Measurements from ENCODE around the gene HABP2. TPM values are rescaled to one million over a fixed set of nuclear protein-coding genes. Genes with fewer than 3 reads are reported as not detected.

HABP2 gene
- under 0.01 TPM for total RNA-seq

GRCh38 chr10:113552701-113553100, at the start of gene HABP2:
HABP2 (plus strand) TSS chr10:113553053; CDS start chr10:113553122, 69 bp downstream.
- Histone ChIP-seq H3K9ac (ENCODE audit: low read depth in 1 of 3, low read length in 3 of 3) (no peak within 1 kb of the TSS), H3K36me3 (ENCODE audit: control insufficient read depth in 3 of 3, insufficient read depth in 3 of 3, low read length in 3 of 3) (no peaks in the 10 kb centered on the region), H3K27me3 (ENCODE audit: control insufficient read depth in 3 of 3, insufficient read depth in 3 of 3, low read length in 3 of 3) (no peaks in the 10 kb centered on the region), H3K4me1 (ENCODE audit: control insufficient read depth in 3 of 3, insufficient read depth in 3 of 3, low read length in 3 of 3) (peaks cover 0 to 5% (median 0%) of the 10 kb centered on the region in 3 donors), H3K4me3 (ENCODE audit: low read length in 3 of 3) (no peak within 1 kb of the TSS), H3K9me3 (ENCODE audit: control insufficient read depth in 3 of 3, low read length in 3 of 3) (no peaks in the 10 kb centered on the region), H3K27ac (ENCODE audit: low read depth, low read length) (no peak within 1 kb of the TSS)

GRCh38 chr10:113503930-113504329, 48.9 kb upstream of the HABP2 start:
- H3K36me3 ChIP-seq (ENCODE audit: control insufficient read depth in 3 of 3, insufficient read depth in 3 of 3, low read length in 3 of 3), result no peaks in the 10 kb centered on the region
- no peaks in the 10 kb centered on the region for H3K4me1 ChIP-seq (ENCODE audit: control insufficient read depth in 3 of 3, insufficient read depth in 3 of 3, low read length in 3 of 3)
- H3K9me3 ChIP-seq (ENCODE audit: control insufficient read depth in 3 of 3, low read length in 3 of 3), result no peaks in the 10 kb centered on the region
- H3K4me3 ChIP-seq (ENCODE audit: low read length in 3 of 3), result no peak overlapping the region
- no peak overlapping the region for H3K27ac ChIP-seq (ENCODE audit: low read depth, low read length)
- H3K9ac ChIP-seq (ENCODE audit: low read depth in 1 of 3, low read length in 3 of 3), result no peak overlapping the region
- H3K27me3 ChIP-seq (ENCODE audit: control insufficient read depth in 3 of 3, insufficient read depth in 3 of 3, low read length in 3 of 3), result no peaks in the 10 kb centered on the region

GRCh38 chr10:113504423-113504822, 48.4 kb upstream of the HABP2 start:
- Histone ChIP-seq H3K4me1 (ENCODE audit: control insufficient read depth in 3 of 3, insufficient read depth in 3 of 3, low read length in 3 of 3) (no peaks in the 10 kb centered on the region), H3K9me3 (ENCODE audit: control insufficient read depth in 3 of 3, low read length in 3 of 3) (no peaks in the 10 kb centered on the region), H3K36me3 (ENCODE audit: control insufficient read depth in 3 of 3, insufficient read depth in 3 of 3, low read length in 3 of 3) (no peaks in the 10 kb centered on the region), H3K9ac (ENCODE audit: low read depth in 1 of 3, low read length in 3 of 3) (no peak overlapping the region), H3K27me3 (ENCODE audit: control insufficient read depth in 3 of 3, insufficient read depth in 3 of 3, low read length in 3 of 3) (no peaks in the 10 kb centered on the region), H3K27ac (ENCODE audit: low read depth, low read length) (no peak overlapping the region), H3K4me3 (ENCODE audit: low read length in 3 of 3) (no peak overlapping the region)

GRCh38 chr10:113506476-113506875, 46.4 kb upstream of the HABP2 start:
- Histone ChIP-seq H3K4me3 (ENCODE audit: low read length in 3 of 3) (no peak overlapping the region), H3K27me3 (ENCODE audit: control insufficient read depth in 3 of 3, insufficient read depth in 3 of 3, low read length in 3 of 3) (no peaks in the 10 kb centered on the region), H3K27ac (ENCODE audit: low read depth, low read length) (no peak overlapping the region), H3K36me3 (ENCODE audit: control insufficient read depth in 3 of 3, insufficient read depth in 3 of 3, low read length in 3 of 3) (no peaks in the 10 kb centered on the region), H3K9me3 (ENCODE audit: control insufficient read depth in 3 of 3, low read length in 3 of 3) (no peaks in the 10 kb centered on the region), H3K9ac (ENCODE audit: low read depth in 1 of 3, low read length in 3 of 3) (no peak overlapping the region), H3K4me1 (ENCODE audit: control insufficient read depth in 3 of 3, insufficient read depth in 3 of 3, low read length in 3 of 3) (no peaks in the 10 kb centered on the region)

GRCh38 chr10:113511419-113511818, 41.4 kb upstream of the HABP2 start:
- Histone ChIP-seq H3K4me3 (ENCODE audit: low read length in 3 of 3) (no peak overlapping the region), H3K9ac (ENCODE audit: low read depth in 1 of 3, low read length in 3 of 3) (no peak overlapping the region), H3K4me1 (ENCODE audit: control insufficient read depth in 3 of 3, insufficient read depth in 3 of 3, low read length in 3 of 3) (no peaks in the 10 kb centered on the region), H3K36me3 (ENCODE audit: control insufficient read depth in 3 of 3, insufficient read depth in 3 of 3, low read length in 3 of 3) (no peaks in the 10 kb centered on the region), H3K9me3 (ENCODE audit: control insufficient read depth in 3 of 3, low read length in 3 of 3) (no peaks in the 10 kb centered on the region), H3K27ac (ENCODE audit: low read depth, low read length) (no peak overlapping the region), H3K27me3 (ENCODE audit: control insufficient read depth in 3 of 3, insufficient read depth in 3 of 3, low read length in 3 of 3) (no peaks in the 10 kb centered on the region)

GRCh38 chr10:113515161-113515560, 37.7 kb upstream of the HABP2 start:
- Histone ChIP-seq H3K36me3 (ENCODE audit: control insufficient read depth in 3 of 3, insufficient read depth in 3 of 3, low read length in 3 of 3) (no peaks in the 10 kb centered on the region), H3K27ac (ENCODE audit: low read depth, low read length) (no peak overlapping the region), H3K9ac (ENCODE audit: low read depth in 1 of 3, low read length in 3 of 3) (no peak overlapping the region), H3K27me3 (ENCODE audit: control insufficient read depth in 3 of 3, insufficient read depth in 3 of 3, low read length in 3 of 3) (no peaks in the 10 kb centered on the region), H3K9me3 (ENCODE audit: control insufficient read depth in 3 of 3, low read length in 3 of 3) (no peaks in the 10 kb centered on the region), H3K4me1 (ENCODE audit: control insufficient read depth in 3 of 3, insufficient read depth in 3 of 3, low read length in 3 of 3) (peaks cover 0 to under 1% (median 0%) of the 10 kb centered on the region in 3 donors), H3K4me3 (ENCODE audit: low read length in 3 of 3) (no peak overlapping the region)

GRCh38 chr10:113515601-113516000, 37.3 kb upstream of the HABP2 start:
- Histone ChIP-seq H3K27me3 (ENCODE audit: control insufficient read depth in 3 of 3, insufficient read depth in 3 of 3, low read length in 3 of 3) (no peaks in the 10 kb centered on the region), H3K9me3 (ENCODE audit: control insufficient read depth in 3 of 3, low read length in 3 of 3) (no peaks in the 10 kb centered on the region), H3K4me3 (ENCODE audit: low read length in 3 of 3) (no peak overlapping the region), H3K4me1 (ENCODE audit: control insufficient read depth in 3 of 3, insufficient read depth in 3 of 3, low read length in 3 of 3) (peaks cover 2 to 5% (median 3%) of the 10 kb centered on the region in 3 donors), H3K9ac (ENCODE audit: low read depth in 1 of 3, low read length in 3 of 3) (no peak overlapping the region), H3K27ac (ENCODE audit: low read depth, low read length) (no peak overlapping the region), H3K36me3 (ENCODE audit: control insufficient read depth in 3 of 3, insufficient read depth in 3 of 3, low read length in 3 of 3) (no peaks in the 10 kb centered on the region)

- no peak overlapping the region for H3K4me3 ChIP-seq (ENCODE audit: low read length in 3 of 3)
- no peak overlapping the region for H3K27ac ChIP-seq (ENCODE audit: low read depth, low read length)
- H3K36me3 ChIP-seq (ENCODE audit: control insufficient read depth in 3 of 3, insufficient read depth in 3 of 3, low read length in 3 of 3), result no peaks in the 10 kb centered on the region
- no peaks in the 10 kb centered on the region for H3K9me3 ChIP-seq (ENCODE audit: control insufficient read depth in 3 of 3, low read length in 3 of 3)
- H3K9ac ChIP-seq (ENCODE audit: low read depth in 1 of 3, low read length in 3 of 3), result no peak overlapping the region
- H3K4me1 ChIP-seq (ENCODE audit: control insufficient read depth in 3 of 3, insufficient read depth in 3 of 3, low read length in 3 of 3), result peaks cover 6 to 9% (median 7%) of the 10 kb centered on the region in 3 donors
- H3K27me3 ChIP-seq (ENCODE audit: control insufficient read depth in 3 of 3, insufficient read depth in 3 of 3, low read length in 3 of 3), result no peaks in the 10 kb centered on the region
Observed at GRCh38 chr10:113516061-113516460, 36.8 kb upstream of the HABP2 start.

- Histone ChIP-seq H3K27ac (ENCODE audit: low read depth, low read length) (no peak overlapping the region), H3K4me3 (ENCODE audit: low read length in 3 of 3) (no peak overlapping the region), H3K9ac (ENCODE audit: low read depth in 1 of 3, low read length in 3 of 3) (no peak overlapping the region), H3K4me1 (ENCODE audit: control insufficient read depth in 3 of 3, insufficient read depth in 3 of 3, low read length in 3 of 3) (peaks cover 6 to 10% (median 7%) of the 10 kb centered on the region in 3 donors), H3K9me3 (ENCODE audit: control insufficient read depth in 3 of 3, low read length in 3 of 3) (no peaks in the 10 kb centered on the region), H3K27me3 (ENCODE audit: control insufficient read depth in 3 of 3, insufficient read depth in 3 of 3, low read length in 3 of 3) (no peaks in the 10 kb centered on the region), H3K36me3 (ENCODE audit: control insufficient read depth in 3 of 3, insufficient read depth in 3 of 3, low read length in 3 of 3) (no peaks in the 10 kb centered on the region)
Observed at GRCh38 chr10:113517165-113517900, 35.5 kb upstream of the HABP2 start.

GRCh38 chr10:113517901-113518260, 35.0 kb upstream of the HABP2 start:
- Histone ChIP-seq H3K9ac (ENCODE audit: low read depth in 1 of 3, low read length in 3 of 3) (no peak overlapping the region), H3K36me3 (ENCODE audit: control insufficient read depth in 3 of 3, insufficient read depth in 3 of 3, low read length in 3 of 3) (no peaks in the 10 kb centered on the region), H3K27me3 (ENCODE audit: control insufficient read depth in 3 of 3, insufficient read depth in 3 of 3, low read length in 3 of 3) (no peaks in the 10 kb centered on the region), H3K27ac (ENCODE audit: low read depth, low read length) (no peak overlapping the region), H3K9me3 (ENCODE audit: control insufficient read depth in 3 of 3, low read length in 3 of 3) (no peaks in the 10 kb centered on the region), H3K4me3 (ENCODE audit: low read length in 3 of 3) (no peak overlapping the region), H3K4me1 (ENCODE audit: control insufficient read depth in 3 of 3, insufficient read depth in 3 of 3, low read length in 3 of 3) (peaks cover 6 to 10% (median 7%) of the 10 kb centered on the region in 3 donors)

All from skeletal muscle tissue (tissue), 4 donors.